HG03095 (cell line): Measurements from ENCODE around the gene ITGB4.

Source experiments
- ATAC-seq: cut with Tn5 transposase; IDR thresholded peaks from one replicate; pipeline ENCODE4 v1.9.1; 2021; ENCODE audit warnings: moderate library complexity; ENCODE audit not compliant: unreplicated experiment

ITGB4 gene

GRCh38 chr17:75785016-75785890 lies 64.0 kb downstream of the ITGB4 start:
- ATAC-seq: peak; percentile 37

- ATAC-seq: no peak
Observed at GRCh38 chr17:75791254-75791653, 70.0 kb downstream of the ITGB4 start.

GRCh38 chr17:75793460-75793859 lies 72.2 kb downstream of the ITGB4 start:
- ATAC-seq: no peak

GRCh38 chr17:75795820-75796607 lies 74.8 kb downstream of the ITGB4 start:
- no peak for ATAC-seq

- ATAC-seq: no peak
Observed at GRCh38 chr17:75799402-75799801, 78.1 kb downstream of the ITGB4 start.

- ATAC-seq: no peak
Observed at GRCh38 chr17:75803883-75804282, 82.6 kb downstream of the ITGB4 start.

- no peak for ATAC-seq
Observed at GRCh38 chr17:75806822-75807500, 85.7 kb downstream of the ITGB4 start.
